Fibroblast of lung (primary cell): ENCODE data around the gene LIG4.

Experiments used
- EZH2 ChIP-seq: IDR thresholded peaks from 2 replicates; pipeline ENCODE4 v1.5.1; 2012; ENCODE audit warnings: low read length, control low read depth, mild to moderate bottlenecking; ENCODE audit errors: missing control alignments
- TF ChIP-seq, protein P1 (sequence below), 2 donors: IDR thresholded peaks in 1 of 2; conservative IDR thresholded peaks in 1 of 2; 1 replicate in 1 of 2; 2 replicates in 1 of 2; pipeline ENCODE4 v1.5.1; 2011 to 2012; ENCODE audit warnings: low read length in 2 of 2, control low read depth in 1 of 2, inconsistent platforms in 1 of 2, low read depth in 1 of 2, mild to moderate bottlenecking in 1 of 2

DNA sequence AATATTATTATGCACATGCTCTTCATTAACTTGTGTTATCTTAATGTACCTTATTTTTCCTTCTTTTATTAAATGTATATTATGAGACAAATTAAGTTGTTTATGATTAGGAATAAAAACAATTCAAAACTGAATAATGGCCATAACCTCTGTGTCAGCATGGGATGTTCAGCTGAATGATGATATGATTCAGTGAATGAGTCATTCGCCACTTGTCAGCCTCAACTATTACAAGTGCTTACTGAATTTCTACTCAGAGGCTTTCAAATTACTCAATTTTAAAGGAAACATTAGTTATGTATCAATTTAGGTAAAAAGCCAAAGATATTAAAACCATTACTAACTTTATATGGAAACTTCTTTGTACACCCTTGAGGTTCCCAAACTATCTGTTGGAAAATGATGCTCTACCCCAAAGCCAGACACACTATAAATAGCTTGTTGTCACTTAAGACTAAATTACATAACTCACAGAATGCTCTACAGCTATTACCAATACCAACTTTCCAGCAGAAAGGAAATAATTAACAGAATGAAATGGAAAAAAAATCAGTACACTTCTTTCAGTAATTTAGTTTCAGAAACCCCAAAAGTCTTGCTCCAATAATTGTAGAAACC lies 14.4 kb downstream of the LIG4 start:
- TF ChIP-seq, protein P1, sequence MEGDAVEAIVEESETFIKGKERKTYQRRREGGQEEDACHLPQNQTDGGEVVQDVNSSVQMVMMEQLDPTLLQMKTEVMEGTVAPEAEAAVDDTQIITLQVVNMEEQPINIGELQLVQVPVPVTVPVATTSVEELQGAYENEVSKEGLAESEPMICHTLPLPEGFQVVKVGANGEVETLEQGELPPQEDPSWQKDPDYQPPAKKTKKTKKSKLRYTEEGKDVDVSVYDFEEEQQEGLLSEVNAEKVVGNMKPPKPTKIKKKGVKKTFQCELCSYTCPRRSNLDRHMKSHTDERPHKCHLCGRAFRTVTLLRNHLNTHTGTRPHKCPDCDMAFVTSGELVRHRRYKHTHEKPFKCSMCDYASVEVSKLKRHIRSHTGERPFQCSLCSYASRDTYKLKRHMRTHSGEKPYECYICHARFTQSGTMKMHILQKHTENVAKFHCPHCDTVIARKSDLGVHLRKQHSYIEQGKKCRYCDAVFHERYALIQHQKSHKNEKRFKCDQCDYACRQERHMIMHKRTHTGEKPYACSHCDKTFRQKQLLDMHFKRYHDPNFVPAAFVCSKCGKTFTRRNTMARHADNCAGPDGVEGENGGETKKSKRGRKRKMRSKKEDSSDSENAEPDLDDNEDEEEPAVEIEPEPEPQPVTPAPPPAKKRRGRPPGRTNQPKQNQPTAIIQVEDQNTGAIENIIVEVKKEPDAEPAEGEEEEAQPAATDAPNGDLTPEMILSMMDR (conservative IDR thresholded peaks at IDR 0.05 in 1 of 2, IDR thresholded peaks at IDR 0.05 in 1 of 2; ENCODE audit: low read depth in 1 of 2, low read length in 2 of 2) = no peak
- no peak for TF ChIP-seq EZH2
